K562 (cell line): ENCODE measurements around the gene MLLT6. TPM values are rescaled to one million over a fixed set of nuclear protein-coding genes. Genes with fewer than 3 reads are reported as not detected.

Experiments
- ATAC-seq: fragments of 200-7000 bp; cut with Tn5 transposase; 3 replicates; pipeline ENCODE4 v1.9.1; 2020; ENCODE audit warnings: moderate library complexity
- BruUV-seq: library from RNA; stranded (reverse); fragments of 400-500 nt; replicated peaks from 2 replicates; lab custom pipeline; 2021; lab: Mats Ljungman, UMichigan
- CTCF ChIA-PET: fragments of 300-600 bp; formaldehyde crosslinking; extraction: SDS; loops from one replicate; lab custom pipeline; 2021; ENCODE audit warnings: low intra/inter-chr PET ratio; lab: Yijun Ruan, JAX
- POLR2A ChIA-PET: fragments of 300-600, 350-650 bp; sonication (Branson Sonifier 250); formaldehyde crosslinking; extraction: SDS; loops from one replicate; lab custom pipeline; 2021; ENCODE audit warnings: antibody characterized with exemption, inconsistent platforms; lab: Yijun Ruan, JAX
- DNase-seq, 4 experiments: peaks; one replicate each; pipeline versions ENCODE4 v3.0.0 to v3.0.0-alpha.2; 2011 to 2018; ENCODE audit warnings: low spot score in 3 of 4, mixed read lengths in 3 of 4; ENCODE audit errors: extremely low read depth in 1 of 4
- FAIRE-seq: peaks from 2 replicates; lab custom pipeline; 2011; peaks lifted over from hg19 to GRCh38; lab: Jason Lieb, UNC
- H2AFZ ChIP-seq: 2 replicates; pipeline ENCODE4 v1.6.0; 2011; ENCODE audit warnings: low read depth, low read length, control low read depth, inconsistent platforms
- H3K27ac ChIP-seq: fragments of 200-600 bp; 3 replicates; pipeline ENCODE4 v1.8.0; 2011; ENCODE audit warnings: low read depth, mild to moderate bottlenecking, control low read depth, inconsistent platforms, low read length, moderate library complexity, mixed read lengths; ENCODE audit errors: extremely low read depth
- H3K27me3 ChIP-seq, 2 experiments: fragments of 300-600 bp in 1 of 2; 2 replicates in 1 of 2; 3 replicates in 1 of 2; pipeline versions ENCODE4 v1.6.0 to v1.8.0; 2011; ENCODE audit warnings: inconsistent platforms in 2 of 2, low read length in 2 of 2, mild to moderate bottlenecking in 1 of 2, mixed read lengths in 1 of 2, moderate library complexity in 1 of 2; ENCODE audit not compliant: control insufficient read depth in 2 of 2, insufficient read depth in 2 of 2
- H3K36me3 ChIP-seq: fragments of 300-600 bp; 3 replicates; pipeline ENCODE4 v1.8.0; 2011; ENCODE audit warnings: mild to moderate bottlenecking, low read length, inconsistent platforms; ENCODE audit not compliant: control insufficient read depth, insufficient read depth
- H3K4me1 ChIP-seq, 2 experiments: fragments of 200-600 bp in 1 of 2; replicated peaks in 1 of 2; 2 replicates in 1 of 2; 3 replicates in 1 of 2; pipeline versions ENCODE4 v1.5.1 to v1.8.0; 2011; ENCODE audit warnings: inconsistent platforms in 2 of 2, low read length in 2 of 2, mild to moderate bottlenecking in 1 of 2, mixed read lengths in 1 of 2, moderate library complexity in 1 of 2; ENCODE audit not compliant: control insufficient read depth in 2 of 2, insufficient read depth in 2 of 2
- H3K4me2 ChIP-seq: 2 replicates; pipeline ENCODE4 v1.6.1; 2011; ENCODE audit warnings: low read length, control low read depth, inconsistent platforms, mixed read lengths; ENCODE audit not compliant: insufficient read depth
- H3K4me3 ChIP-seq: fragments of 200-600 bp; sonication (generic), shearing (Covaris generic); 2 replicates; pipeline ENCODE4 v1.5.1; 2016; ENCODE audit warnings: control low read depth, inconsistent platforms
- H3K79me2 ChIP-seq: fragments of 200-600 bp; 3 replicates; pipeline ENCODE4 v1.8.0; 2011; ENCODE audit warnings: low read length, inconsistent platforms; ENCODE audit not compliant: control insufficient read depth, insufficient read depth
- H3K9ac ChIP-seq, 2 experiments: 2 replicates each; pipeline versions ENCODE4 v1.6.0 to v1.6.1; 2011; ENCODE audit warnings: low read depth in 2 of 2, low read length in 2 of 2, control low read depth in 1 of 2, inconsistent platforms in 1 of 2, mild to moderate bottlenecking in 1 of 2, mixed read lengths in 1 of 2; ENCODE audit not compliant: insufficient read depth in 1 of 2
- H3K9me1 ChIP-seq: one replicate; pipeline ENCODE4 v1.6.0; 2011; ENCODE audit warnings: inconsistent platforms, mild to moderate bottlenecking, low read length, moderate library complexity; ENCODE audit not compliant: control insufficient read depth, insufficient read depth
- H3K9me3 ChIP-seq: replicated peaks from 2 replicates; pipeline ENCODE4 v1.5.1; 2011; ENCODE audit warnings: low read depth, low read length, inconsistent platforms; ENCODE audit not compliant: control insufficient read depth, insufficient read depth
- H4K20me1 ChIP-seq: replicated peaks from 2 replicates; pipeline ENCODE4 v1.6.1; 2011; ENCODE audit warnings: low read length, inconsistent platforms, mixed read lengths; ENCODE audit not compliant: control insufficient read depth, insufficient read depth
- CREM ChIP-seq: IDR thresholded peaks from 2 replicates; pipeline ENCODE4 v1.6.1; 2014; ENCODE audit warnings: antibody characterized with exemption, low read depth
- RBFOX2 ChIP-seq: fragments of 200-400 bp; formaldehyde crosslinking; IDR thresholded peaks from 2 replicates; pipeline ENCODE4 v1.6.1; 2017; ENCODE audit warnings: low read depth, mild to moderate bottlenecking, low read length, moderate library complexity
- whole genome bisulfite sequencing: fragments of 100-300 bp; shearing (Covaris generic); methylation state at CpG from one replicate; pipeline ENCODE4 v1.1.6; 2016; ENCODE audit warnings: low coverage, mixed read lengths; ENCODE audit not compliant: insufficient coverage; ENCODE audit errors: missing lambda C conversion rate; 5-methylcytosine and 5-hydroxymethylcytosine counted together
- in situ Hi-C: fragments of 300-500 bp; cut with MboI; formaldehyde crosslinking; loops from 4 replicates; pipeline ENCODE4 v1.15.0; 2018; ENCODE audit warnings: inconsistent platforms, mixed read lengths
- intact Hi-C: fragments of 100-400 bp; cut with micrococcal nuclease; formaldehyde crosslinking; loops from 2 replicates; pipeline ENCODE4 v1.14.2; 2022
- polyA plus RNA-seq, 8 experiments: library from polyadenylated mRNA; depleted of rRNA in 4 of 8; stranded (reverse) in 5 of 8; unstranded in 3 of 8; fragments of >200 nt; fragmentation: Nextera tagmentation in 2 of 8; fragmentation: Illumina TruSeq in 1 of 8; extraction: Ambion mirVana in 2 of 8; extraction: Trizol in 1 of 8; gene quantifications; 2 replicates each; pipeline versions ENCODE4 v1.2.1 to v1.2.3, GENCODE V29; 2011 to 2014; ENCODE audit warnings: inconsistent platforms in 1 of 8, missing spikeins in 1 of 8
- total RNA-seq, 7 experiments: library from RNA; depleted of rRNA in 6 of 7; stranded (reverse); fragments of >200 nt in 6 of 7; fragmentation: Illumina TruSeq in 2 of 7; extraction: Trizol in 2 of 7; gene quantifications; 2 replicates each; pipeline versions ENCODE4 v1.2.1 to v1.2.3, GENCODE V29; 2011 to 2021; ENCODE audit warnings: low replicate concordance in 1 of 7
- TF ChIP-seq, protein P1 (sequence below): fragments of 450-650 bp; IDR thresholded peaks from 2 replicates; pipeline ENCODE4 v1.6.1; 2016; ENCODE audit warnings: antibody characterized with exemption

Gene MLLT6
- total and polyA plus RNA-seq, 9 of the 15 experiments (the other 6 are each of a cell fraction or from before 2014, with no cell fraction given), result 3.1 to 71.7 (median 30.0) TPM

DNA sequence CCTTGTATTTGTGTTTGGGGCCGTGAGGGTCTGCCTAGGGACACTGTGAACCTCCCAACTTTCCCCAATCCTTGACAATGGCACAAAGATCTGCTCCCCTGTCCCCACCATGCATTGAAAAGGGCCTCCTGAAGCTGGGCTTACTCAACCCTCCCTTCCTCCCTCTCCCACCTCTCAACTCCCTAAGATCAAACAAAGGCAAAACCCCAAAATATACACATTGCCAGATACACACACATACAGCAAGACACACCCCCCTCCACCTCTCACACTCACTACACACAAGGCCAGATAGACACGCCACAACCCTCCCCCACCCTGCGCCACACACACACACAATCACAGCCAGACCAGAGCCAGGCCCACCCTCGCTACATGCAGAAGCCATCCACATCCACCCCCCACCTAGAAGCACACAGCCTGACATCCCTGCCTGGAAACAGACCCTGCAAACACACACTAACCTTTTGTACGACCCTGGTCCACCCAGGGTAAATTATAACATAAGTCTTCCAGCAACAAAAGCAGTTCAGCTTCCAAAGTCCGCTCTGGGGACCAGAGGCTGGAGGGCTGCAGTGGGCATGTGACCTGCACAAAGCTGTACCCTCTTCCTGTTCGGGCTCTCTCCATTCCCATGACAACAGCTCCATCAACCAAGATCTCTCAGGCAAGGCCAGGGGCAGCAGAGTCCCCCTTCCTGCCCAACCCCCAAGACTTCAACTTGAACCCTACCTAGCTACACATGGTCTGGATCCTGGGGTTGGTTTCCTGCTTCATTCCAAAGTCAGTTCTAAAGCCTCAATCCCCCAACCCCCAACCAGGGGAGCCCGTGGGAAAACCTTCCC, 41.2 kb downstream of the MLLT6 start:
- ATAC-seq (no peak), DNase-seq (no peak), FAIRE-seq (no peak)
- Histone ChIP-seq H3K79me2 (peaks cover 89% of the 10 kb centered on the region), H3K9me3 (no peaks in the 10 kb centered on the region), H3K4me1 (peaks cover 22 to 61% of the 10 kb centered on the region in 2 experiments), H3K36me3 (peaks cover 10% of the 10 kb centered on the region; the same call in 1 of the 3 replicates), H3K27ac (no peak overlapping the region; the same call in 2 of the 3 replicates), H3K4me2 (peak overlapping the region; percentile 92), H3K9me1 (peaks cover 4% of the 10 kb centered on the region), H3K27me3 (no peaks in the 10 kb centered on the region), H3K4me3 (peak overlapping the region; percentile 92), H3K9ac (peak overlapping the region; percentile 86 to 94; a peak in 3 of 4 replicates), H4K20me1 (peaks cover 9% of the 10 kb centered on the region), H2AFZ (no peak overlapping the region)
- intact Hi-C loops (no loop called here), in situ Hi-C loops (no loop called here)
- ChIA-PET CTCF (no interaction called here), POLR2A (interaction anchor here (0.6 to 0.9 kb wide), 5 partner anchors 10 to 41 kb away, joined by 3 to 4 read pairs (median 3); partner anchors contain the start of gene MLLT6)
- TSS peak; percentile 39 for BruUV-seq
- TF ChIP-seq, protein P1, sequence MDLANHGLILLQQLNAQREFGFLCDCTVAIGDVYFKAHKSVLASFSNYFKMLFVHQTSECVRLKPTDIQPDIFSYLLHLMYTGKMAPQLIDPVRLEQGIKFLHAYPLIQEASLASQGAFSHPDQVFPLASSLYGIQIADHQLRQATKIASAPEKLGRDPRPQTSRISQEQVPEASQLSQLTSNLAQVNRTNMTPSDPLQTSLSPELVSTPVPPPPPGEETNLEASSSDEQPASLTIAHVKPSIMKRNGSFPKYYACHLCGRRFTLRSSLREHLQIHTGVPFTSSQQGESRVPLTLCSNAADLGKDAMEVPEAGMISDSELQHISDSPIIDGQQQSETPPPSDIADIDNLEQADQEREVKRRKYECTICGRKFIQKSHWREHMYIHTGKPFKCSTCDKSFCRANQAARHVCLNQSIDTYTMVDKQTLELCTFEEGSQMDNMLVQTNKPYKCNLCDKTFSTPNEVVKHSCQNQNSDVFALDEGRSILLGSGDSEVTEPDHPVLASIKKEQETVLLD, result no peak
- TF ChIP-seq CREM (peak; percentile 16; the same call in 1 of the 2 replicates), RBFOX2 (peak; percentile 27; the same call in 1 of the 2 replicates)
- 55% methylated on average over 8 of the region's 8 CpGs for WGBS
